Activated CD8-positive, alpha-beta memory T cell treated with anti-CD3 and anti-CD28 coated beads for 4 hours (primary cell): ENCODE measurements around the gene ATOX1.
A peak's percentile ranks its signal among the peaks of the same experiment; 100 is the strongest.

Experiments used
- DNase-seq, 2 donors: peaks; one replicate each; pipeline ENCODE4 v3.0.0-alpha.2; 2020; ENCODE audit warnings: low read depth in 2 of 2

ATOX1 gene

GRCh38 chr5:151770383-151771258, 12.2 kb upstream of the ATOX1 start:
- peak in 1 of 2 donors; percentile 16 for DNase-seq

GRCh38 chr5:151766975-151767374, 8.5 kb upstream of the ATOX1 start:
- no peak for DNase-seq

- DNase-seq, result no peak
Measured at GRCh38 chr5:151764801-151765200, 6.4 kb upstream of the ATOX1 start.

- DNase-seq, result no peak
Measured at GRCh38 chr5:151758141-151758429, 346 bp downstream of the ATOX1 start.

GRCh38 chr5:151757233-151758140, 944 bp downstream of the ATOX1 start:
- DNase-seq, result no peak

GRCh38 chr5:151755383-151755782, 3.0 kb downstream of the ATOX1 start:
- no peak for DNase-seq

- no peak for DNase-seq
Measured at GRCh38 chr5:151751593-151751992, 6.8 kb downstream of the ATOX1 start.

GRCh38 chr5:151751091-151751490, 7.3 kb downstream of the ATOX1 start:
- DNase-seq, result no peak

- no peak for DNase-seq
Measured at GRCh38 chr5:151750121-151750520, 8.3 kb downstream of the ATOX1 start.

- DNase-seq, result no peak
Measured at GRCh38 chr5:151745071-151745705, 13.2 kb downstream of the ATOX1 start.

GRCh38 chr5:151743530-151743929, 14.9 kb downstream of the ATOX1 start:
- DNase-seq, result no peak

- DNase-seq, result no peak
Measured at GRCh38 chr5:151742870-151743294, 15.5 kb downstream of the ATOX1 start.

GRCh38 chr5:151741678-151742423, 16.6 kb downstream of the ATOX1 start:
- DNase-seq, result no peak

GRCh38 chr5:151740958-151741373, 17.5 kb downstream of the ATOX1 start:
- DNase-seq, result no peak

GRCh38 chr5:151740336-151740942, 18.0 kb downstream of the ATOX1 start:
- DNase-seq, result no peak

GRCh38 chr5:151739939-151740335, 18.5 kb downstream of the ATOX1 start:
- no peak for DNase-seq

GRCh38 chr5:151739395-151739794, 19.0 kb downstream of the ATOX1 start:
- DNase-seq, result no peak

GRCh38 chr5:151738125-151738848, 20.1 kb downstream of the ATOX1 start:
- DNase-seq, result no peak

- DNase-seq, result no peak
Measured at GRCh38 chr5:151737431-151737830, 21.0 kb downstream of the ATOX1 start.

GRCh38 chr5:151735646-151736045, 22.8 kb downstream of the ATOX1 start:
- no peak for DNase-seq

- DNase-seq, result no peak
Measured at GRCh38 chr5:151734064-151734408, 24.4 kb downstream of the ATOX1 start.
